Body of pancreas (tissue), 4 donors: ENCODE measurements around the gene TNS3.

Experiments used
- POLR2A ChIP-seq, 3 donors: fragments of 450-650 bp; IDR thresholded peaks; one replicate each; pipeline ENCODE4 v1.6.1; 2016; ENCODE audit warnings: antibody characterized with exemption in 3 of 3, mild to moderate bottlenecking in 2 of 3
- TF ChIP-seq, protein P1 (sequence below), 7 experiments: fragments of 450-650 bp in 4 of 7; fragments of 200-600 bp in 3 of 7; sonication (generic) in 3 of 7; IDR thresholded peaks; one replicate each; pipeline ENCODE4 v1.5.1; 2016 to 2019; ENCODE audit warnings: antibody characterized with exemption in 7 of 7

DNA sequence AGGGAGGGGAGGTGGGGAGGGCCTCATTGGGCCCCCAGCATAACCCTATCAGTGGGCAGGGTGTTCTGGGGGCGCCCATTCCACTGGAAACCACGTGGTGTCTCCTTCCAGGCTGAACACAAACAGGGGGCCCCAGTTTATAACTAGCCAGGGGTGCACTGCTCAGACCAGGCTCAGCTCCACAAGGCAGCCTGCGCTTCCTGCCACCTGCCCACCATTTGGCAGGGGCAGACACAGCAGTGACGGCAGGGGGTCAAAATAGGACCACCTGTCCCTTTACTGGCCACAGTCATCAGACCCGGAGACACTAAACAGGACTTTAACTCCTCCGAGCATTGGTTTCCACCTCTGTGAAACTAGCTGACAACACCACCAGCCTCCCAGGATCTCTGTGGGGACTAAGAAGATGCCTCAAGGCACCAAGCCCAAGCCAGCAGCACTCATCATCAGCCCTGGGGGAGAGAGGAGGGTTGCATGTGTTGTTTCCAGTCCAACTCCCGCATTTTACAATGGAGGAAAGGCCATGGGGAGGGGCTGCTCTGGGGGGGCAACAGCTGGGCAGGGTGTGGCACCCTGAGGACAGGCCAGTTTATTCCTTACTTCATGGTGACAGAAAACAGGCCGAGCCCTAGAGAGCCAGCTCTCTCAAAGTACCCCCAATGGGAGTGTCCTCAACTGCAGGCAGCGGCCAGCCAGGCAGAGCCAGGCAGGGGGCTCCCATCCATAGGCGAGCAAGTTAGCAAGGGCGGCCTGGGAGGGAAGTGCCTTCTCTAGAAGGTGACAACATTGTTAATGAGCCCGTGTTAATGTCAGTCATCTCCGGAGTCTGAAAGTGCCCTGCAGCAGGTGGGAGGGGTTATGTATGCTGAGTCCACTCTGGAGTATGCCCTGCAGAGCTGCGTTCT lies 127.6 kb downstream of the TNS3 start:
- no peak for TF ChIP-seq POLR2A (IDR thresholded peaks at IDR 0.05)
- TF ChIP-seq, protein P1, sequence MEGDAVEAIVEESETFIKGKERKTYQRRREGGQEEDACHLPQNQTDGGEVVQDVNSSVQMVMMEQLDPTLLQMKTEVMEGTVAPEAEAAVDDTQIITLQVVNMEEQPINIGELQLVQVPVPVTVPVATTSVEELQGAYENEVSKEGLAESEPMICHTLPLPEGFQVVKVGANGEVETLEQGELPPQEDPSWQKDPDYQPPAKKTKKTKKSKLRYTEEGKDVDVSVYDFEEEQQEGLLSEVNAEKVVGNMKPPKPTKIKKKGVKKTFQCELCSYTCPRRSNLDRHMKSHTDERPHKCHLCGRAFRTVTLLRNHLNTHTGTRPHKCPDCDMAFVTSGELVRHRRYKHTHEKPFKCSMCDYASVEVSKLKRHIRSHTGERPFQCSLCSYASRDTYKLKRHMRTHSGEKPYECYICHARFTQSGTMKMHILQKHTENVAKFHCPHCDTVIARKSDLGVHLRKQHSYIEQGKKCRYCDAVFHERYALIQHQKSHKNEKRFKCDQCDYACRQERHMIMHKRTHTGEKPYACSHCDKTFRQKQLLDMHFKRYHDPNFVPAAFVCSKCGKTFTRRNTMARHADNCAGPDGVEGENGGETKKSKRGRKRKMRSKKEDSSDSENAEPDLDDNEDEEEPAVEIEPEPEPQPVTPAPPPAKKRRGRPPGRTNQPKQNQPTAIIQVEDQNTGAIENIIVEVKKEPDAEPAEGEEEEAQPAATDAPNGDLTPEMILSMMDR (IDR thresholded peaks at IDR 0.05): no peak
